IPS-NIHi7 (cell line): Measurements from ENCODE around the gene PPIG.
"Not testable (repeated sequence)": the region's sequence is repeated elsewhere in the genome, so short reads cannot be mapped to it uniquely, and the experiment has no call there.

Experiments used
- DNase-seq: peaks from one replicate; pipeline ENCODE4 v3.0.0; 2012; ENCODE audit warnings: mixed read lengths; ENCODE audit errors: extremely low spot score

Gene PPIG

GRCh38 chr2:169663247-169663646 is 79.1 kb downstream of the PPIG start:
- DNase-seq: no peak

- DNase-seq: no peak
These were observed 80.4 kb downstream of the PPIG start for GRCh38 chr2:169664600-169664977.

- no peak for DNase-seq
These were observed 81.1 kb downstream of the PPIG start for GRCh38 chr2:169664978-169665930.

GRCh38 chr2:169667583-169667982 is 83.4 kb downstream of the PPIG start:
- no peak for DNase-seq

GRCh38 chr2:169670215-169670651 is 86.1 kb downstream of the PPIG start:
- no peak for DNase-seq

GRCh38 chr2:169670937-169671336 is 86.8 kb downstream of the PPIG start:
- no peak for DNase-seq

- DNase-seq: no peak
These were observed 88.3 kb downstream of the PPIG start for GRCh38 chr2:169672406-169672805.

GRCh38 chr2:169673106-169673505 is 89.0 kb downstream of the PPIG start:
- no peak for DNase-seq

- DNase-seq: no peak
These were observed 89.8 kb downstream of the PPIG start for GRCh38 chr2:169673921-169674320.

GRCh38 chr2:169676357-169676756 is 92.2 kb downstream of the PPIG start:
- no peak for DNase-seq

- DNase-seq: no peak
These were observed 92.7 kb downstream of the PPIG start for GRCh38 chr2:169676850-169677249.

GRCh38 chr2:169683054-169683424 is 98.9 kb downstream of the PPIG start:
- no peak for DNase-seq

GRCh38 chr2:169683425-169684134 is 99.4 kb downstream of the PPIG start:
- DNase-seq: no peak

- no peak for DNase-seq
These were observed 100.0 kb downstream of the PPIG start for GRCh38 chr2:169684135-169684565.

- DNase-seq: not testable (repeated sequence)
These were observed 100.6 kb downstream of the PPIG start for GRCh38 chr2:169684712-169685111.

GRCh38 chr2:169686825-169687224 is 102.7 kb downstream of the PPIG start:
- not testable (repeated sequence) for DNase-seq

- DNase-seq: not testable (repeated sequence)
These were observed 103.8 kb downstream of the PPIG start for GRCh38 chr2:169687943-169688342.

GRCh38 chr2:169690958-169691357 is 106.8 kb downstream of the PPIG start:
- no peak for DNase-seq
